Measurements from ENCODE around the gene CCR1.
"Not testable (repeated sequence)": the region's sequence is repeated elsewhere in the genome, so short reads cannot be mapped to it uniquely, and the experiment has no call there.

CCR1 gene

DNA sequence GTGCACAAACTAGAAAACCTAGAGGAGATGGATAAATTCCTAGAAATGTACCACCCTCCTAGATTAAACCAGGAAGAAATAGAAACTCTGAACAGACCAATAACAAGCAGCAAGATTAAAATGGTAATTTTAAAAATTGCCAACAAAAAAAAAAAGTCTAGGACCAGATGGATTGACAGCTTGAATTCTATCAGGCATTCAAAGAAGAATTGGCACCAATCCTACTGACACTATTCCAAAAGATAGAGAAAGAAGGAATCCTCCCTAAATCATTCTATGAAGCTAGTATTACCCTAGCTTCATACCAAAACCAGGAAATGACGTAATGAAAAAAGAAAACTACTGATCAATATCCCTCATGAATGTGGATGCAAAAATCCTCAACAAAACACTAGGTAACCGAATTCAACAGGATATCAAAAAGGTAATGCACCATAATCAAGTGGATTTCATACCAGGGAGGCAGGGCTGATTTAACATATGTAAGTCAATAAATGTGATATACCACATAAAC is 10.1 kb upstream of the CCR1 start:
- H3K27ac ChIP-seq: no peak overlapping the region
- no peak overlapping the region for H3K9ac ChIP-seq (ENCODE audit: insufficient read length)
- H3K4me3 ChIP-seq: no peak overlapping the region
- H3K36me3 ChIP-seq (ENCODE audit: insufficient read depth, low read length): no peaks in the 10 kb centered on the region
- no peak for TF ChIP-seq POLR2AphosphoS5 (IDR thresholded peaks at IDR 0.05; ENCODE audit: borderline replicate concordance, low read depth, low read length)
- TF ChIP-seq FOXP2 (optimal IDR thresholded peaks at IDR 0.05; ENCODE audit: control extremely low read depth, extremely low read length, insufficient read depth): no peak
- TF ChIP-seq EZH2 (IDR thresholded peaks at IDR 0.05): no peak
- no peaks in the 10 kb centered on the region for H3K9me3 ChIP-seq (ENCODE audit: low read depth, low read length)
- no peak for DNase-seq (ENCODE audit: low read depth, low spot score)

DNA sequence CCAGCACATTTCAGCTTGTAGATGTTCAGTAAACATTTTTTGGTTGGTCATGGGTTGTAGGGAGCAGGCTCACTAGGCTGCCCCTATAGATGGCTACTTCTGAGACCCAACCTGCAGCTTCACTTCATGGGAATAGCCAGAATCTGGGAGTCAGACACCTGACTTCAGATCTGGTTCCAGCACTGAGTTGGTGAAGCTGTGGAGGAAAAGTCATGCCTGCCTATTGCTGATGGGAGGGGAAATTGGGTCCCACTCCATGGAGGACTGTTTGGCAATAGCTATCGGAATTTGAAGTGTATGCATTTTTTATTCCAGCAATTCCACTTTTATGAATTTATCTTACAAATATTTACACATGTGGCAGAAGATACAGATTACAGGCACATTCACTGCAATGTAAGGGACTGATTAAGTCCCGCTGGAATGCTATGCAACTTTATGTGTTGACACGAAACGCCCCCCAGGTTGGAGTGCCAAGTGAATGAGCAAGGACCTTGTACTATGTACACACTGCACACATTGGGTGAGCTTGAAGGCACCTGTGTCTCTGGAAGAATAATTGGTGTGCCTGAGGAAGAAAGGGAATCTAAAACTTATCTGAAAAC is 7.8 kb upstream of the CCR1 start:
- no peak for DNase-seq (ENCODE audit: low read depth, low spot score)
- H3K9ac ChIP-seq (ENCODE audit: insufficient read length): no peak overlapping the region
- H3K9me3 ChIP-seq (ENCODE audit: low read depth, low read length): no peaks in the 10 kb centered on the region
- H3K4me3 ChIP-seq: no peak overlapping the region
- TF ChIP-seq FOXP2 (optimal IDR thresholded peaks at IDR 0.05; ENCODE audit: control extremely low read depth, extremely low read length, insufficient read depth): no peak
- no peak for TF ChIP-seq EZH2 (IDR thresholded peaks at IDR 0.05)
- TF ChIP-seq POLR2AphosphoS5 (IDR thresholded peaks at IDR 0.05; ENCODE audit: borderline replicate concordance, low read depth, low read length): no peak
- H3K36me3 ChIP-seq (ENCODE audit: insufficient read depth, low read length): no peaks in the 10 kb centered on the region
- no peak overlapping the region for H3K27ac ChIP-seq

DNA sequence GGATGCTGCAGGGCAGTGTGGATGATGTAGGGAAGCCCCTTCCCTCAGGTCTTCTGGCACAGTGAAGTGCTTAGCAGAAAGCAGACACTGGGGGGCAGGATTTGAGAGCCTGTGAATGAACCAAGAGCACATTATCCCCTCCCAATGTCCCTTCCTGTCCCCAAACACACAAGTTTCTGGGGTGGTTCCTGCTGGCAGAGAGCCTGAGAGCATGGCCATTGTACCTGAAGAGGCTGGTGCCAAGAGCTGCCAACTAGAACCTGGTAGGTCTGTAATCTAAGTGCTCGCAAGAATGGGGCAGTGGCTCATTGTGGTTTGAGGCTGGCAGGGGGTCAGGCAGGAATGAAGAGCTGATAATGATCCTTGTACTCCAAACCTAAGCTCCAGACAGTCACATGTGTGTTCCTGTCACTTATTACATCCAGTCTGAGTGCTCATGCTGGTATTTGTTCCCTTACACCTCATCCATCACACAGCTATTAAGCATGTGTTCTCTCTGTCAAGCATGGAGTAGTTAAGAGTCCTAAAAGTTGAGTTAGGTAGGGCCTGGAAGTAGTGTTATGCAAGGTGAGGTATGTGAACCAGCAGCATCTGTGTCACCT is 6.7 kb upstream of the CCR1 start:
- TF ChIP-seq EZH2 (IDR thresholded peaks at IDR 0.05): no peak
- TF ChIP-seq POLR2AphosphoS5 (IDR thresholded peaks at IDR 0.05; ENCODE audit: borderline replicate concordance, low read depth, low read length): no peak
- no peak for TF ChIP-seq FOXP2 (optimal IDR thresholded peaks at IDR 0.05; ENCODE audit: control extremely low read depth, extremely low read length, insufficient read depth)
- DNase-seq (ENCODE audit: low read depth, low spot score): no peak
- Histone ChIP-seq H3K9ac (ENCODE audit: insufficient read length) (no peak overlapping the region), H3K36me3 (ENCODE audit: insufficient read depth, low read length) (no peaks in the 10 kb centered on the region), H3K4me3 (no peak overlapping the region), H3K27ac (no peak overlapping the region), H3K9me3 (ENCODE audit: low read depth, low read length) (no peaks in the 10 kb centered on the region)

DNA sequence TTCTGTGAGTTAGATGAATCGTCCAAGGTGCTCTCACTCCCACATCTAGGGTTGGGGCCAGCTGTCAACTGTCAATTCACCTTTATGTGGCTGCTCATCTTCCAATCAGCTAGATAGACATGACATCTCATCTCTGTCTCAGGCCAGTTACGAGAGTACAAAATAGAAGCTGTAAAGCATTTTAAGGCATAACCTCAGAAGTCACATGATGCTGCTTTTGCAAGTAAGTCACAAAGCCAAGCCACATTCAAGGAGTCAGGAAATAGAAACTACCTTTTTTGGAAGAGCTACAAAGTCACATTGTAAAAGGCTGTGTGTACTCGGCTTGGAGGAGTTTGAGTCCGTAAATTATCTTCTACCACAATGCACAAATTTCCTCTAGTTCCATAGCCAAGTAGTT is 5.1 kb upstream of the CCR1 start:
- H3K9ac ChIP-seq (ENCODE audit: insufficient read length): no peak overlapping the region
- H3K36me3 ChIP-seq (ENCODE audit: insufficient read depth, low read length): no peaks in the 10 kb centered on the region
- TF ChIP-seq EZH2 (IDR thresholded peaks at IDR 0.05) (no peak), POLR2AphosphoS5 (IDR thresholded peaks at IDR 0.05; ENCODE audit: borderline replicate concordance, low read depth, low read length) (no peak), FOXP2 (optimal IDR thresholded peaks at IDR 0.05; ENCODE audit: control extremely low read depth, extremely low read length, insufficient read depth) (no peak)
- no peak overlapping the region for H3K27ac ChIP-seq
- no peak overlapping the region for H3K4me3 ChIP-seq
- no peak for DNase-seq (ENCODE audit: low read depth, low spot score)
- H3K9me3 ChIP-seq (ENCODE audit: low read depth, low read length): no peaks in the 10 kb centered on the region

DNA sequence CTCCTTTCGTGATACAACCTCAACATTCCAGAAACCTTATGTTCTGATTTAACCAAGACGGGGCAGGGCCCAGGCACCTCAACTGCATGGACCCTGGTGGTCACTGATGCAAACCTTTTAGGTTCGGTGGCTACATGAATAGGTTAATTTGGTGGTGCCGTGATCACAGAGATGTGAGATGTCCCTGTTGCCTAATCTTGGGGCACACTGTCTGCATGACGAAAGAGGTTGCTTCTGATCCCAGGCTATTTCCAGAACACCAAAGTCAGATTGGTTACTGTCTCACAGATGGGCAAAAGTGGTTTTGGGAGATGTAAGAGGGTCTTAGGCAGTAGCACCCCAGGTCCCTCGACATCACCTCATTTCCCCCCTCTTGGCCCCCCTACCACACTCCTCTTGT is 4.0 kb upstream of the CCR1 start:
- Histone ChIP-seq H3K4me3 (no peak overlapping the region), H3K36me3 (ENCODE audit: insufficient read depth, low read length) (no peaks in the 10 kb centered on the region), H3K9ac (ENCODE audit: insufficient read length) (no peak overlapping the region), H3K27ac (no peak overlapping the region), H3K9me3 (ENCODE audit: low read depth, low read length) (no peaks in the 10 kb centered on the region)
- no peak for DNase-seq (ENCODE audit: low read depth, low spot score)
- TF ChIP-seq POLR2AphosphoS5 (IDR thresholded peaks at IDR 0.05; ENCODE audit: borderline replicate concordance, low read depth, low read length): no peak
- TF ChIP-seq EZH2 (IDR thresholded peaks at IDR 0.05): no peak
- TF ChIP-seq FOXP2 (optimal IDR thresholded peaks at IDR 0.05; ENCODE audit: control extremely low read depth, extremely low read length, insufficient read depth): no peak

DNA sequence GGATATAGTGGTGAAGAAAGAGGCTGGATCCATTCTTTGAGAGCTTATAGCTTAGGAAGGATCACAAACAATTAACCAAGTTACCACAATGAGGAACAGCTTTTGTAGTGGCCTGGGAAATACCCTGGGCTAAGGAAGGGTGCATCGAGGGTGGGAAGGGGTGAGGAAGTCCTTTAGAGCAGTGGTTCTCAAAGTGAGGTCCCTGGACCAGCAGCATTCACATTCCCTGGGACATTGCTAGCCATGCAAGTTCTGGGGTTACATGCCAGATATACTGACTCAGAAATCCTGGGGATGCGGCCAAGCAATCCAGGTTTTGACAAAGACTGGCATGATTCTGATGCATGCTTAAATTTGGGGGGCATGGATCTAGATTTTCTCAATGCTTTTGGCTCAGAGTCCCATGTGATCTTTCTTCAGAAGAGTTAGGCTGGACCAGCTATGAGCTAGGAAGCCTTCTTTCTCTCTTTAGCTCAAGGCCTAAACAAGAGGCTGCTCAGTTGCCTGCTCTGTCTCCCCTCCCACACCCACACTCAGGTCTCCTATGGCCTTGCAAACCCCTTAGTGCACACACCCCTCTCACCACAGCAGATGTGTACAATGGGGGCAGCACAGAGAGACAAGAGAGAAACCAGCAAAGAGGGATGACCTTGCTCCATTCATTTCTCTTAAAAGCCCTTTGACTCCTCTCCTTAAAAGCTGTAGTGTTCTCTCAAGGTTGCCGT is 1.8 kb upstream of the CCR1 start:
- H3K27ac ChIP-seq: no peak overlapping the region
- no peaks in the 10 kb centered on the region for H3K36me3 ChIP-seq (ENCODE audit: insufficient read depth, low read length)
- DNase-seq (ENCODE audit: low read depth, low spot score): no peak
- TF ChIP-seq FOXP2 (optimal IDR thresholded peaks at IDR 0.05; ENCODE audit: control extremely low read depth, extremely low read length, insufficient read depth): no peak
- no peak for TF ChIP-seq POLR2AphosphoS5 (IDR thresholded peaks at IDR 0.05; ENCODE audit: borderline replicate concordance, low read depth, low read length)
- no peak for TF ChIP-seq EZH2 (IDR thresholded peaks at IDR 0.05)
- H3K9ac ChIP-seq (ENCODE audit: insufficient read length): no peak overlapping the region
- H3K4me3 ChIP-seq: no peak overlapping the region
- no peaks in the 10 kb centered on the region for H3K9me3 ChIP-seq (ENCODE audit: low read depth, low read length)

DNA sequence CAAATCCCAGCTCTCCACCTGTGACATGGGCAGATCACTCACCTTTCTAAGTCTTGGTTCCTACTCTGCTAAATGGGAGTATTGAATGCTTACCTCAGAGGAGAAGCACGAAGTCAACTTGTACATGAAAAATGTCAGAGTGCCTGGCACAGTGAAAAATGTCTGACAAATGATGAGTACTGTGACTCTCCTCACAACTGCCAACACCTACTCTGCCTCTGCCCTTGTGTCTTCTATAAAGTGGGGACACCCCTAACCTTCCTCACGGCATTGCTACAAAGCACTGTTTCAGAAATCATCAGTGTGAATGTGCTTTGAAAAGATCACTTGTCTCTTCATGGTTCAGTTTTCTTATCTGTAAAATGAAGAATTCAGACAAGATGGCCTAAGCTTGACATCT is 940 bp upstream of the CCR1 start:
- no peak overlapping the region for H3K27ac ChIP-seq

DNA sequence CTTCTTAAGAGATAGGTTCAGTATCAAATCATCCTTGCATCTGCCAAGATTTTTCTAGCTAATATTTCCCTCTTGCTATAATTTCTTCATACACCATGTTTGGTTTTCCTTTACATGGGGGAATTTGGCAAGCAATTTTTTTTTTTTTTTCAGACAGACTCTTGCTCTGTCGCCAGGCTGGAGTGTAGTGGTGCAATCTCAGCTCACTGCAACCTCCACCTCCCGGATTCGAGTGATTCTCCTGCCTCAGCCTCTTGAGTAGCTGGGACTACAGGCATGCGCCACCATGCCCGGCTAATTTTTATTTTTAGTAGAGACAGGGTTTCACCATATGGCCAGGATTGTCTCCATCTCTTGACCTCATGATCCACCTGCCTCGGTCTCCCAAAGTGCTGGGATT is 599 bp downstream of the CCR1 start:
- not testable (repeated sequence) for H3K9ac ChIP-seq (ENCODE audit: insufficient read length); H3K36me3 ChIP-seq (ENCODE audit: insufficient read depth, low read length); H3K4me3 ChIP-seq; H3K27ac ChIP-seq; H3K9me3 ChIP-seq (ENCODE audit: low read depth, low read length); DNase-seq (ENCODE audit: low read depth, low spot score)

More for the DNA sequence above, 940 bp upstream of the CCR1 start:
- Histone ChIP-seq H3K9me3 (ENCODE audit: low read depth, low read length) (no peaks in the 10 kb centered on the region), H3K36me3 (ENCODE audit: insufficient read depth, low read length) (no peaks in the 10 kb centered on the region), H3K4me3 (no peak overlapping the region), H3K9ac (ENCODE audit: insufficient read length) (no peak overlapping the region)
- TF ChIP-seq POLR2AphosphoS5 (IDR thresholded peaks at IDR 0.05; ENCODE audit: borderline replicate concordance, low read depth, low read length): no peak
- TF ChIP-seq FOXP2 (optimal IDR thresholded peaks at IDR 0.05; ENCODE audit: control extremely low read depth, extremely low read length, insufficient read depth): no peak
- no peak for TF ChIP-seq EZH2 (IDR thresholded peaks at IDR 0.05)
- no peak for DNase-seq (ENCODE audit: low read depth, low spot score)

All from SK-N-MC (cell line).